ENCODE data around the gene KIAA1217.

Gene KIAA1217

DNA sequence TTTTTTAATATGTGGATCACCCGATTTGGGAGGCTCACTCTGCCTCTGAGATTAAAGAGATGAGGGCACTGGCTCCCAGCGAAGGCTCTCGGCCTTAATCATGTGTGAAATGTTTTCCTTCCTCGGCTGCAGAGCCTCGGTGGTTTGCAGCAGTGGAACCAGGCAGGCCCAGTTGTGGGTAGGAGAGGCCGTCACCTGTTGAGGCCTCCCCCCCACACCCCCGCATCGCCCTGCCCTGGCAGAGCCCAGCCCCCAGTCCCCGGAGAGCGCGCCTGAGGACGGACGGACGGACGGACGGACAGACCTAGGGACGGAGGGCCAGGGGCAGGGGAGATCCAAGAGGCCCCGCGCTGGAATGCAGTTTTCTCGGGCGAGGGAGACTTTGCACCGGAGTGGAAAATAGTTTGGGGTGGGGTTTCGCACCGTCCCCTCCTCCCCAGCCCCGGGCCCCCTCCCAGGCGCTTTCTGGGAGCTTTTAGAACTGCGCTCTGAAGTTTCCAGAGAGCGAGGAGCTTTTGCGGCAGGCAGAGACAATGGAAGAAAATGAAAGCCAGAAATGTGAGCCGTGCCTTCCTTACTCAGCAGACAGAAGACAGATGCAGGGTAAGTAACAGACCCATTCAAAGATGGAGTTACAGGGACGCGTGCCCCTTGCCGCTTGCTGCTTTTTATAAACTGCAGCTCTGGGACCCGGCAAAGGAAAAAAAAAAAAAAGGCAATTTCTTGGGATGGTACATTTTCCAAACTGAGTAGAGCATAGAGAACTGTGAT, at the start of gene KIAA1217:
Gene KIAA1217 (plus strand): TSS at position 478 of the 771 bp plus-strand sequence. CDS start 56 bp downstream, at position 534.
- FAIRE-seq (no peak), DNase-seq (ENCODE audit: insufficient read length, low spot score) (no peak)
- TF ChIP-seq, protein P1, sequence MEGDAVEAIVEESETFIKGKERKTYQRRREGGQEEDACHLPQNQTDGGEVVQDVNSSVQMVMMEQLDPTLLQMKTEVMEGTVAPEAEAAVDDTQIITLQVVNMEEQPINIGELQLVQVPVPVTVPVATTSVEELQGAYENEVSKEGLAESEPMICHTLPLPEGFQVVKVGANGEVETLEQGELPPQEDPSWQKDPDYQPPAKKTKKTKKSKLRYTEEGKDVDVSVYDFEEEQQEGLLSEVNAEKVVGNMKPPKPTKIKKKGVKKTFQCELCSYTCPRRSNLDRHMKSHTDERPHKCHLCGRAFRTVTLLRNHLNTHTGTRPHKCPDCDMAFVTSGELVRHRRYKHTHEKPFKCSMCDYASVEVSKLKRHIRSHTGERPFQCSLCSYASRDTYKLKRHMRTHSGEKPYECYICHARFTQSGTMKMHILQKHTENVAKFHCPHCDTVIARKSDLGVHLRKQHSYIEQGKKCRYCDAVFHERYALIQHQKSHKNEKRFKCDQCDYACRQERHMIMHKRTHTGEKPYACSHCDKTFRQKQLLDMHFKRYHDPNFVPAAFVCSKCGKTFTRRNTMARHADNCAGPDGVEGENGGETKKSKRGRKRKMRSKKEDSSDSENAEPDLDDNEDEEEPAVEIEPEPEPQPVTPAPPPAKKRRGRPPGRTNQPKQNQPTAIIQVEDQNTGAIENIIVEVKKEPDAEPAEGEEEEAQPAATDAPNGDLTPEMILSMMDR (IDR thresholded peaks at IDR 0.05; ENCODE audit: insufficient read depth, missing control alignments): no peak

DNA sequence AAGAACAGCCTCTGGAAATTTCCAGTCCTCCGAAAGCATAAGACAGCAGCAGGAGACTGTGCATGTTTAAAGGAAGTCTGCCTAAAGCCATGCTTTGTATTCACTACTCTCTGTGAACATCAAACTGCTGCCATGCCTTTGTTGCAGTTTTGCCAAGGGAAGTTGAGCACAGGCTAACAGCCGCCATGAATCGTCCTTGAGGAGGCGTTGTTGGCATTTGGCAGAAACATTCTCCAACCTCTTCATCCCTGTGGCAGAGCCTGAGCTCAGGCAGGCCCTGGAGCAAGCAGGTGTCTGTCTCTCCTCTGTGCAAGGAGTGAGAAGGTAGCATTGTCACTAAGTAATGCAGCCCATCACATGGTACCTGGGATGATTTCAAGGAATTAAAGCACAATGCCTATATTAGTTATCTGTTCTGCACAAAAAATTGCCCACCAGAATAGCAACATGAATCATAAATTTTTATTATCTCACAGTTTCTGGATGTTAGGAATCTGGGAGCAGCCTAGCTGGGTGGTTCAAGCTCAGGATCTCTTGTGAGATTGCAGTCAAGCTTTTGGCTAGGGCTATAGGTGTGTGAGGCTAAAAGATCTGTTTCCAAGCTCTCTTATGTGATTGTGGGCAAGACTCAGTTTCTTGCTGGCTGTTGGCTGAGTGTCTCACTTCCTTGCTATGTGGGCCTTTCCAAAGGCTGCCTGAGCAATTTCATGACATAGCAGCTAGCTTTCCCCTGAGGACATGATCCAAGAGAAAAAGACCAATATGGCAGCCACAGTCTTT, 46.5 kb upstream of the KIAA1217 start:
- no peak for DNase-seq (ENCODE audit: insufficient read length, low spot score)
- FAIRE-seq: no peak
- TF ChIP-seq, protein P1 (IDR thresholded peaks at IDR 0.05; ENCODE audit: insufficient read depth, missing control alignments): no peak

- DNase-seq (ENCODE audit: insufficient read length, low spot score) (no peak), FAIRE-seq (no peak)
- TF ChIP-seq, protein P1 (IDR thresholded peaks at IDR 0.05; ENCODE audit: insufficient read depth, missing control alignments): no peak
Observed at GRCh38 chr10:24163485-24163884, 45.5 kb upstream of the KIAA1217 start.

DNA sequence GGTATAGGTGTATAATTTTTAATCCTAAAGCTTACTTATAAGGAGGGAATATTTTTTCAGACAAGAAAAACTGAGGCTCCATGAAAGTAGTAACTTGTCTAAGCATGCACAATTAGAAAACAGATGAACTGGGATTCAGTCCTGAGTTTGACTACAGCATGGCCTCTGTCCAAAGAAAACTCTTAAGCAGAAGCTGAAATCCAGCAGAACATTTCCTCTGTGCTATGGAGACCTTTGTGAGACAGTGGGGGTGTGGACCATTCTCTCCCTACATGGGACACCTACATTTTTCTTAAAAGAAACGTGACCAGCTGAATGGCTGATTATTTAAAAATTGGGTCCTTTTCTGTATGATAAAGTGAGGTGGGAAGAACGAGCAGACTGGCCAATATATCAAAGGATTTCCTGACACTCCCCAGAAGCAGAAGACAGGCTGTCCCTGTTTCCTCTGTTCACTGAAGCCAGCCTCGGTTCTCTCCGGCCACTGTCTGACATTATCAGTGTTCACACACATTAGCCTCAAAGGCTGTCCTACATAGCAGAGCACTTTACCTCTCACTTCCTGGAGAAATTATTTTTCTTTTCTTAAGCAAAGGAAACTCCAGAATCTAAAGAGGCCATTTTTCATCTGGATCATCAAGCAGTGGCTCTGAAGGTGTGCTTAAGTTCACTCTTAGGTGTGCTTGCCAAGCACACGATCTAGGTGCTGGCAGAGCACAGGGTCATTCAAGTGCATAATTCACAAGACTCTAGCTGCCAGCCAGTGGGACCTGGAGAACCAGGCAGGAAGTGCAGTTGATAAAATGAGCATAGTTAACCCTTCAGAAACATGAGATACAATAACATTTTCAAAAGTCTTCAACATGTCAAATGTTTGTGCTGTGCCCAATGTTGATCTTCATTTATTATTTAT, 40.4 kb upstream of the KIAA1217 start:
- DNase-seq (ENCODE audit: insufficient read length, low spot score): no peak
- TF ChIP-seq, protein P1 (IDR thresholded peaks at IDR 0.05; ENCODE audit: insufficient read depth, missing control alignments): no peak
- FAIRE-seq: no peak

DNA sequence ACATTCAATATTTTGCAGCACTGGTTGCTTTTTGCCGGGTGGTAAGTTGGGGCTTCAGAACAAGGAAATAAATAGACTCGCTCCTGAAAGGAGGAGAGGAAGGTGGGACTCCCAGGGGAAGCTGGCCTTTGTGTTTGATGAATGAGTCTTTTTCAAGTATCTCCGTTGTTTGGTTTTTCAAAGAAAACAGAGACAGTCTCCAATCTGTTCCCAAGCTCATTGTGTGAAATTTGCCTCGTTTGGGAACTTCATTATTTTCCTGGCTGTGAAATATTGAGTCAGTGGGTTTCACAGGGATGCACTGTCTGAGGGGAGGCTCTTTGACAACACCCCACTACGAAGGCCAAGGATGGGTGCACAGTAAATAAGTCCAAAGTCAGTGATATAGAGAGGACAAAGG, 38.7 kb upstream of the KIAA1217 start:
- DNase-seq (ENCODE audit: insufficient read length, low spot score) (no peak), FAIRE-seq (no peak)

GRCh38 chr10:24172909-24173308, 36.0 kb upstream of the KIAA1217 start:
- FAIRE-seq (no peak), DNase-seq (ENCODE audit: insufficient read length, low spot score) (no peak)
- TF ChIP-seq, protein P1 (IDR thresholded peaks at IDR 0.05; ENCODE audit: insufficient read depth, missing control alignments): no peak

More for the DNA sequence above, 38.7 kb upstream of the KIAA1217 start:
- TF ChIP-seq, protein P1 (IDR thresholded peaks at IDR 0.05; ENCODE audit: insufficient read depth, missing control alignments): no peak
